Hippocampal formation (tissue), 2 donors: ENCODE results near the gene TTC7B.

Experiments used
- DNase-seq, 2 donors: peaks; one replicate each; lab custom pipeline; 2025; lab: John Stamatoyannopoulos, UW

Gene TTC7B

DNA sequence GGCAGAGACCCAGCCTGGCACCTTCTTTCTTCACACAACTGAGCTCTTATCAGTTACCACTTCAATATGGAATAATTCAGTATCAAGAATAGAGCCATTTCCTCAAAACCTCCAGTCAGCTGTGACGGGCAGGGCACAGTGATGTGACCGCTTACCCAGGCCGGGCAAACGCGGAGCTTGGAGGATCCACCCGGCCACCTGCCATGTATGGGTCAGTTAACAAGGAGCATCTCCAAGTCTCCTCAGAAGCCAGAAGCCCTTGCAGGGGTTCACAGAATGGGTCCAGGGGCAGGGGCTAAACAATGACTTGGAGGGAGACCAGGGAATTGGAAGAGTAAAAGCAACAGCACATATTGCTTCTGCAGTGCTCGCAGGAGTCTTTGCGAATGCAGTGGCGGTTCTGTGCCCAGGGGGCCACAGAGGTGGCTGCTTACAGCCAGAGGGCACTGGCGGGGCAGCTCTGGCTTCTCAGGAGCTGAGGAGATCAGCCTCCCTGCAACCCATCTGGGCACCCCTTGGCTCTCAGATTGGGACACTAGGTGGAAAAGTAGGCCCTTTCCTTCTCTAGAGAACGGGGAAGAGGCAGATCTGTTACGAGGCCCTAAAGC, 257.1 kb downstream of the TTC7B start:
- no peak for DNase-seq

DNA sequence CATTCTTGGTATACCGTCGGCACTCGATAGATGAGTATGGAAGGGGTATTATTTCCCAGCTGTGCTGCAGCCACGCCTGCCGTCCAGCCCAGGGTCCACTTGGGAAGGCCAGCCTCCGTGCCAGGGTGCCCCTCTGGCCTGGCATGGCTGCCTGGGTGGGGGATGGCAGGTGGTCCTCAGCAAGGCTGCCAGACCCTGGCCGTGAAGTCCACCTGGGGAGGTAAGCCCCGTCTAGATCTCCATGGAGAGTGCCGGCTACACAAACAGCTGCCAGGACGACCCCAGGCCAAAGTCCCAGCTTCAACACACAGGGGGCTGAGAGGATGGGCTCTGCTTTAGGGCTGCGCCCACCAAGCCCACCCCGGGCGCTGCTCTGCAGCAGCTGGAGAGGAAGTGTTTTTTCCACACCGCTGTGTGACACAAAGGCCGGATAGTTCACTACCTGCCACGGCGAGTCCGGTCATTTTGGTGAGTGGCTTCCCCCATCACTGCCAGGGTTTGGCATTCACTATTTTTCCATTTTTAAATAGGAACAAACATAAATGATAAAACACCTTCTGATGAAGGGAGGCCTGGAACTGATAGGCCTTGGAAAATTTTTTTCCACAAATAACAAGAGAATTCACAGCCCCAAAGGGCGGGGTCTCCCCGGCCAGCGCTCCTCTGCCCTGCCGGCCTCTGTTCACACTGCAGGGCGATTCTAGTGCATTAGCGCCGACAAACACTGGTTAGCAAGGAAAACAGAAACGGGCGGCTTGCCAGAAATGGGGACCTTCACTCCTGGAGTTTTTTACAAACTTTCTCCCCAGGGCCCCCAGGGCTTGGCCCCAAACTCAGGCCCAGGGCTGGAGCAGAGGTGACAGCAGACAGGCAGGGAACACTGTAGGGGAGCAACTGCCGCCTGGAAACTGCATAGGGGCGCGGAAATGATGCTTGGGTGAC, 257.9 kb downstream of the TTC7B start:
- no peak for DNase-seq

DNA sequence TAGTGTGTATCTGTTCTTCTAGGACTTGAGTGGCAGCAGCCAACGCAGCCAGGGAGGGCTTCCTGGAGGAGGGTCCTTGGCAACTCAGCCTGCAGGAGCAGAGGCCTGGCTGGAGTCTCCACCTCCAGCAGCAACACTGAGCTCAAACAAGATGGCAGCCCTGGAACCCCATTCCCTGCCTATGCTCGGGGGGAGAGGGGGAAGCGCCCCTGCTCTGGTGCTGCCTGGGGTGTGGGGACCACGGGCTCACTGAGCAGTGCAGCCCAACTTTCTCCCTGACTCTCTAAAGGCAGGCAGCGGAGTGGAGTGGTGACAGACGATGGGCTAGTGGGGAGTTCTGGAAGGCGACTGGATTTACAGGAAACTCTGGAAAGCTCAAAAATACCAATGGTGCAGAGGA, 258.7 kb downstream of the TTC7B start:
- DNase-seq = no peak

DNA sequence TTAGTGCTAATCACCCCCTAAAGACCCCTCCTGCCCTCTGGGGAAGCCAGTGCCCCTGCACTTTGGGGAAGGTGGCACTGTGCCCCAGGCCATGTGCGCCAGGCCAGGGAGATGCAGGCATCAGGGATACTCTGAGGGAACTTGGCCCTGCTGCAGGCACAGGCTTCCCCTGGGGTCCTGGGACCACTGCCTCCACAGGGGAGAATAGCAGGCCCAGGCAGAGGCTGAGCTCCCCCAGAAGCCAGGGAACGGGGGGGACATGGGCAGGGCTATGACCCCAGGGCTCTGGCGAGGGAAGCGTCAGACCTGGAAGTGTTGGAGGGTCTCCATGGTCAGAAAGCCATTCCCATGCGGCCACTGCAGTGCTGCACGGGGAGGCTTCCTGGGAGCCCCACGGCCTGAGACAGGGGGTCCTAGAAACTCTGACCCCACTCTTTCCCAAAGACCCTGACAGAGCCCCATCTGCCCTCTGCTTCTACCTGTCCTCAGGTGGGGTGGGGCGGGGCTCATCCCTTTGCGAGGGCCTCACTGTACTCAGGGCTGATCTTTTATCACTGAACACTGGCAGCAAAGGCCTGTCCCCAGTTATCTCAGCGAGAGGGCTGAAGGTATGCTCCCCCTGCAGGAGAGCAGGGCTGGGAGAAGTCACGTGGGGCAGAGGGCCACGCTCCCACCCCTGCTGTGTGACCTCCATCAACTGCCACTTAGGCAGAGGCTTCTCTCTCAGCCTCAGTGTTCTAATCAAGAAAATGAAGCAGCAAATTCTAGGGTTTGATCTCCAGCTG, 259.4 kb downstream of the TTC7B start:
- no peak for DNase-seq

DNA sequence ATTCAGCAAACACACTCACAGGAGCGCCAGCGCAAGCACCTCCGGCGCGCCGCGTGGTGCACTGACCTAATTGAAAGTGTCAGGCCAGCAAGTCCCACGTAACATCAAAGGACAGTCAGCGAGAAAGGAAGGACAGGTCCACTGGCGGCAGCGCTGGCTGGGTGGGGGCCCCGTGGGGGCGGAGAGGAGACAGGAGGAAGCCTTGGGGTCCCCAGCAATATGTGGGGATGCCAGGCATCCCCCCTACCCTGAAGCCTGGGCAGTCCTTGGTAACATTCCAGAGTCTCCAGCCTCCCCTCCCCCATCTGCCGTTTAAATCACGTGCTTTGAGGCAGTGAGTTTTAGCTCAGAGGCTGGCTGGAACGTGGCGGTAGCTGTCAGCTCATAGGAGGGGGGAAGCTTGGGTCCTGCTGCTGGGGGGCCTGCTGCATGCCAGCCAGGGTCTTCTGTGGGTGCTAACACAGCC, 260.2 kb downstream of the TTC7B start:
- DNase-seq = peak; percentile 8 to 50

DNA sequence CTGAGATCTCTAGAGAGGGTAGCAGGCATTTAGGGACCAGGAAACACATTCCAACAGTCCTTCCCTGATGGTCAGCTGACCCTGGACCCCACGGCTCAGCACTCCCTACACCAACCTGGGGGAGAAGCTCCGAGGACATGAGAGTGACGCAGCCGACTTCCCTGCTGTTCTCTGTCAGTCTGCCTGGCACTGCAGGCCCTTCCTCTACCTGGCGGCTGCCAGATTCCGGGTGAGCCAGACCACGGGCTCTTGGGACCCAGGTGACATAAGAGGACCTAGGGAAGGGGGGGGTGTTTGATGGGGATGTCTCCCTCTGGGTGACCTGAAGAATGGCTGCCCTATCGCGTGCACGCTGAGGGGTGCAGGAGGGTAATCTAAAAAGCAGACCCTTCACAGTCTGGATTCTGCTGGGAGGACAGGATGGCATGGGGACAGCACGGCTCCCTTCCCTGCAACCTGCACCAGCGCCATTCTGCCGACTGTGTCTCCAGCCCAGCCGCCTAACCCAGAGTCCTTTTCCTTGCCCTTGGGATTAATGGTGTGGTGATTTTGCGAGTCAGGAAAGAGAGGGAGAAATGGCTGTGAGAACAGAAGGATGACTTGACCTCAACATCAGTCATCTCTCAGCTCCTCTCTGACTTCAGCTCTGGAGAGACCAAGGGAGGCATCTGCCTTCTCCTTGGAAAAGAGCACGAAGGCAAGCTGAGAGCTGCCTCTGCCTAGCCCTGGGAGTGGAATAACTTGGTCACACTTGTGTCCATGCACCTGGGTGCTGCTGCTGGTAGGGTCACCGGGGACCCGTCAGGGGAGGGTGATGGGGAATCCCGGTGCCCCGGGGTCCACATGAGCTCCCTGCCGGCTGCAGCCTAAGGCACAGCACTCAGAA, 260.9 kb downstream of the TTC7B start:
- no peak for DNase-seq

DNA sequence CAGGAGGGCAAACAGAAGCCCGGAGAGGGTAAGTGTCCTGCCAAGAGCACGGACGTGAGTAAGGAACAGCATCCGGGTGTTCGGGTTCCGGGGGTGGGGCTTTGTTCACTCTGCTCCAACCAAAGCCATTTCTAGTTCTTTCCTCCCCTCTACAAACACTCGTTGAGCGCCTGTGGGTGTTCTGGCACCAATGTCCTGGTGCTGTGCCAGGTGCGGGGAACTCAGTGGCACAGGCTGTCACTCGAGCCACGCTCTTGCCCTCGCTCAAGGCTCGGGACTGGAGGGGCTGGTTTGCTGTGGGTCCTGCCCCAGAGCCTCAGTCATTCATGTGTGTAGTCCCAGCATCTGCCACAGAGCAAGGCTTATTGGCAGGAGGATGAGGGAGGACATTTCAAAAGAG, 261.9 kb downstream of the TTC7B start:
- DNase-seq = peak; percentile 83 to 89

DNA sequence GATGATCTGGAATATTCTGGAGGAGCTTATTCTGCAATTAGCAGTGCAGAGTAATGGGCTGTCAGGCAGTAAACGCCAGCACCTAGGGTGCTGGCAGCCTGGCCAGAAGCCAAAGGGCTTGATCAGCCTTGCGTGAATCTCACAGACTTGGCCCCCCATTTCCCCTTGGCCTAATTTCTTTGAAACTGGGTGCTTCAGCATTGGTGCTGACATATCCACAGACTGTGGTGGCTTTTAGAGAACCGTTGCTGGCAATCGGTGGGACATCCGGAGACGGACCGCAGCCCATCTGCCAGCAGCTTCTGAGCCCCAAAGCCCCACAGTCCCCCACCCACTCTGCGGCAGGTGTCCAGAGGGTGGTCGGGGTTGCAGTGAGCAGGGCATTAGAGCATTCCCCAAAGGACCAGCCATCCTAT, 262.3 kb downstream of the TTC7B start:
- no peak for DNase-seq

DNA sequence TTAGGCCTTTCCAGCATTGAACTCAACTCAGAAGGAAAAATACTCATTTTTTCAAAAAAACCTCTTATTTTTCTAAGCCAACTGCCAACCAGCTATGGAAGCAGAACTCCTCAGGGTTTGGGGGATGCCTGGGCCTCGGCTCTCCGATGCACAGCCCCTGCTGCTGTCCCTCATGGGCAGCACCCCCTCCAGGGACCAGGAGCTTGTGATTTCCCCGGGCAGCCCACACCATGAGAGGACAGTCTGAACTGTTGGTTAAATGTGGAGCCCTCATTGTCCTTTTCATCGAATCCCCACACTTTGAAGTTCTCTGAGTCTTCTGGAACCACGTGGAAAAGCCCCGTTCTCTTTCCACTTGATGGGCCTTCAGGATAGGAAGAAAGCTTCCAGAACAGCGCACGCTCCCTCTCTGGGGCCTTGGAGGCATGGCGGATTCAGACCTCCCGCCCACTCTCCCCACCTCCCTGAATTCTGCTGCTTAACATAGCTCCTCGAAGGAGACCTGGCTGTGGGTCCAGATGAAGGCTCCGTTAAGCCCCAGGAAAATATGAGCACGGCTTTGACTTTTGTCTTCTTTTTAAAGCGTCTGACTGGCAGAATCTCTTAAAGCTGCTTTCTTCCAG, 262.8 kb downstream of the TTC7B start:
- no peak for DNase-seq

DNA sequence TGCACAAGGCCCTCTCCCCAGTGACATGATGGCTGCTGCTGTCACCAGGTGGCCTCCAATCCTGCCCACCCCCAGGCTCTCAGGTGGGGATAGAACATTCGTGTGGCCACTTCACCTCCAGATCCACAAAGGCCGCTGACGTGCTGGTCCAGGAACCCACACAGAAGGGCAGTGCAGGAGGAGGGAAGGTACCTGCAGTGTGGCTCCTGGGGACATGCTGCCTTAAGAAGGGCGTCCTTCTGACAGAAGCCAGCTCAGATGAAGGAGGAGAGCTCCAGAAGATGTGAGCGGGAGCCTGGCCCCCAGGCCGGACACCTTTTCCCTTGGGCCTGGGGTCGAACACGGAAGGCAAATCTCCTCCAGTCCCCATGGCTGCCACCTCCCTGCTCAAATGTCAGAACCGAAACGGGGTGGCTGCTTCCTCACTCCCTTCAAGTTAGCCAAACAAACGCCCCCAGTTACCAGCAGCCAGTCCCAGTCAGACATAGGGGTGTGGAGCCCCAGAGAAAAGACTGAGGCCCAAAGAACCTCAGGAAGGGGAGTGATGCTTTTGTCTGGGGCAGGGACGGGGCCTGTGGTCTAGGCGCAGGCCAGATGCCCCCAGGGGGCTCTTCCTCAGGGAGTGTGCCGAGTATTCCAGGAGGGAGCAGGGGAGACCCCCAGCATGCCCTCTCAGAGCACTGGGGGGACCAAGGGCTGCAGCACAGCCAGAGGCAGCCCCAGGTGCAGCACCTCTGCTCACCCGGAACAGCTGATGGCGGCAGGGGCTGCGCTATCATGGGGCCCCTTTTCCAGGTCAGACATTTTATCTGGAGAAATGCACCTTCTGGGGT, 263.5 kb downstream of the TTC7B start:
- DNase-seq = no peak

DNA sequence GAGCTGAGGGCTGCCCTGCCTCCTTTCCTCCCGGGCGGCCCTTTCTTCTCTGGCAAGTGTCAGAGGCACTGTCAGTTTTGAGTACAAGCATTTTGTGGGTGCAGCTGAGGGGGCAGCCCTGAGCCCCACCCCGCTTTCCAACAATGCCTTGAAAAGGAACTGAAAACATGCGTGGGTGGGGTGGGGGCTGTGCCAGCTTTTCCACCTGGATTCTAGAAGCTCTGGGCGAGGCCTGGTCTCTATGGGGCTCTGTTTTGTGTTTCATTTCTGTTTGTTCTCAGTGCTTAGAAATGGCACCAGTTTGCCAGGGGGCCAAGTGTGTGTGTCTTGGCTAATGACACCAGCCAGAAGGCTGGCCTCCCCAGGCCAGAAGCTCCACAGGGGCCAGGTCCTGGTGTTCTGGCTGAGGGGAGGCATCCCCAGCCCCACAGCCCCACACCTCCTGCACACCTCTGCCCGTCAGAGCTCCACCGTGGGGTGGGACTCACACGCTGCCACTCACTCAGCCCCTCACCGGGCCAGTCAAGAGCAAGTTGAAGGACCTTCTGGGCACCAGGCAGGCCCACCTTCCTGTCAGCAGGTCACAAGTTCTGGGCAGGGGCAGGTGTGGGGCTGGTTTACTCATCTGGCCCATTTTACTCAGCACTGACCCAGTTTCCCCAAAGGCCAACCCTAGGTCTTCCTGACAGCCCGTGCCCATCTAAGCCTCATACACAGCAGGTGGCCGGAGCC, 264.3 kb downstream of the TTC7B start:
- DNase-seq = peak in 1 of 2 donors; percentile 49

DNA sequence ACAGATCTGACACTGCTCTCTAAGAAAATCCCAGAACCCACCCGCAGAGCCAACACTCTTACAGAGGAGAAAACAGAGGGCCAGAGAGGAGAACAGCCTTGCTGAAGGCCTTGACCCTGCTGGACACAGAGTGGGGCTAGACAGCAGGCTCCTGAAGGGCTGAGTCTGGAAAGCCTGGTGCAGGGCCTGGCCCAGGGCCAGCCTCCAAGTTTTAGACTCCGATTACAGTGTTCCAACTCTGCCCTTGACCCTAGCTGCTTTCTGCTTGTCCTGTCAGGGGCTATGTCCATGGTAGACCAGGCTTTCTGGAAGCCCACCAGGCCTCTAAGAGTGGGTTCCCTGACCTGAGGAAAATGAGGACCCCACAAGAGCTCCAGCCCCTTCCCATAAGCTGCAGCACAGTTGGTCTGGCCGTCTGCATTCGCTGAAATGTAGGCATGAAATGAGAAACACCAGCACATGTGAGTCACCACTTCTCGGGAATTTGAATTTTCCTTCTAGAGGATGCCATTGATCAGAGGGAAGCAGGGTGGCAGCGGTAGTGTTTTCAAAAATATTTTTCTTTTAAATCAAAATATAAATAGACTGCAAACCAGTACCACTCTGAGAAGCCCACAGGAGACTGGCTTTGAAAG, 265.0 kb downstream of the TTC7B start:
- peak in 1 of 2 donors; percentile 49 for DNase-seq

DNA sequence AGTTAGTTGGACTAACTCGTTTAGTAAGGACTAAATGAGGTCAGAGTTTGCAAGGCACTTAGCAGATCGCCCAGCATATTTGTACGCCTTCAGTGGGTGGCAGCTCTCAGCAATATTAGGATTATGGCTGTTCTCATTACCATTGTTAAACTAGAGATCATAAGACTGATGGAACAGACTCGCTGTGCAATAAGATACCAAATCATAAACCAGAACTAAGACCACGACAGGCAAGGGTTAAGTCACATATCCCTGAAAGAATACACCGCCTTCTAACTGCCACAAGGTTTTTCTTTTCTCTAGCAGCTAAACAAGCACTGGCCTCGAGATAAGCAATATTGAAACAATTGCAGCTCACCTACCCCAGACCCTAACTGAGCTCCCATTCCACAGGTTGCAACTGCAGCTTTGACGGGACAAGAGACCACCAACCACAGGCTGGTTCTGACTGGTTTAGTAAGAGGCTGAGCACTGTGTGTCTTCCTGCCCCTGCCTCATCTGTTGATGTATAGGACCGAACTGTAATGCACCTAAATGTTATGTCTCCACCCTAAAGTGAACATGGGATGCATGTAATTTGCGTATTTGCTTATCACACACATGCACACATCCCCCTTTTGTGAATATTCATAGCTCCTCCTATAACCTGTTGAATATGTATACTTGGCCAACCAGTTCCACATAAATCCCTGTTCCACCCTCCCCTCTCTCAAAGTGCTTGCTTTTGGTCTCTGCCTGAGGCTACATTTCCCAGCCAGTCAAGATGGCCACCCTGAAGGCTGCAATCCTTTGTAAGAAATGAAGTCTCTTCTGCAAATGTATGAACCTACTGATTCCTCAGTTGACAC, 266.2 kb downstream of the TTC7B start:
- DNase-seq = no peak

DNA sequence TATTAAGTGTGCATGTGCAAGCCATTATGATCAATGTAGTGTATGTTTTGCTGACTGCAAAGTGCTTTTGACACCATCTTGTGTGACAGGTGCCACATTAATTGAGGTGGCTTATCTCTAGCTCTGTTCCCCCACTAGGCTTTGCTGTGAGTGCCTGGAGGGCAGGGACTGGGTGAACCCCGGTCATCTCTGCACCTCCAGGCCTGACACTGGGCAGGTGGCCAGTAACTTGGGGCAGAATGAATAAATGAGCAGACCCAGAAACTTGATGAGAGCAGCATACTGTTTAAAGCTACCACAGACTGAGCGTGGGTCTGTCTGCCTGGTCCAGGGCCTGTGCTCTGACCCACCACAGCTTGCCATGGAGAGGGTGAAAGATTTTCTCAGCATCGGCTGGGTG, 267.8 kb downstream of the TTC7B start:
- DNase-seq = no peak

DNA sequence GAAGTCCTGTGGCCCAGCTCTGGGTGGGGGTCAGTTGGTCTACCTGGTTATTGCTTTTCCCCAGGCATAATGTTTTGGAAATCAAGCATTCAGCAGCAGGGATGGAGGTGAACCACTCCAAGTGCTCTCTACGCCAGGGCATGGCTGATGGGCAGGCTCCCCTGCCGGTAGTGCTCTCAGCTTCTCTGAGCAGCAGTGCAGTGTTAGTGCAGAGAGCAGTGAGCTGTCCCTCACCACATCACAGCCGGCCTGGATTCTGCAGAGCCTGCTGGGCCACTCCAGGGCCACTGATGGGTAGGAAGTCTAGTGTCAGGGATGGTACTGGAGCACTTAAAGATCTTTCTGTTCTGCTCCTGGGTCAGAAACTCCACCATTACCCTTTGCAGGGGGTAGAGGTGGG, 268.3 kb downstream of the TTC7B start:
- no peak for DNase-seq

DNA sequence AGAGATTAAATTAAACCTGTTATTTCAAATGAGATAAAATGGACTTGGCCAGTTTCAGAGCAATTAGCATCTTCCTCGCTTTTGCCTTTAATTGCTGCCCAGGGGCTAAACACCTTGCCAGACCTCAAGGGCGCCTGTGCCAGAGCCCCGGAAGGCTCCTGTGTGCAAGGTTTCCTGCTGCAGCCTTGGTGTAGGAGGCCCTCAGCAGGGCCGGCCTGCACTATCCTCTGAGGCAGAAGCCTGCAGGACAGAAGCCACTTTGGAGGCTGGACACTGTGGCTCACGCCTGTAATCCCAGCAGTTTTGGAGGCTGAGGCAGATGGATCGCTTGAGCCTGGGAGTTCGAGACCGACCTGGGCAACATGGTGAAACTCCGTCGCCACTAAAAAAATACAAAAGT, 269.0 kb downstream of the TTC7B start:
- no peak for DNase-seq

DNA sequence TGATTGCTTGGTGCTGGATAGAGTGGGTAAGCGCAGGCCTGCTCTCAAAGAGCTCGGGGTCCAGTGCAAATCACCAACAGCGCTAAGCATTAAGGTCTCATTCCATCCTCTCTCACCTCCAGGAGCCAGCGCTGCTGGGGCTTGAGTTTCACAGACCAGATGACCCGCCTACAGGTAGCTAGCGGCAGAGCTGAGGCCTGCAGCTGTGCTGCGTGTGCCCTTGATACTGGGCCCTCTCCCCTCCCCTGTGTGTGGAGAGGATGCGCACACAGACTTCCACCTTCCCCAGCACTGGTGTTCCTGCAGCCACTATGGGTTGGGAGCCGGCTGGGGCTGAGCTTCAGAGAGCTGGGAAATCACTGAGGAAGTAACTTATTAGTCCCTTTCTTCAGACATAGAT, 269.5 kb downstream of the TTC7B start:
- no peak for DNase-seq
